Lung (tissue), 12 donors: ENCODE results near the gene ATG2B. TPM values are rescaled to one million over a fixed set of nuclear protein-coding genes. Genes with fewer than 3 reads are reported as not detected.

Experiments
- ATAC-seq: fragments of 200-7000 bp; cut with Tn5 transposase; one replicate; pipeline ENCODE4 v1.9.1; 2020; ENCODE audit warnings: moderate number of reproducible peaks; ENCODE audit not compliant: insufficient read depth, low FRiP score
- DNase-seq, 3 donors: peaks; one replicate each; pipeline ENCODE4 v3.0.0-alpha.2; 2013 to 2017
- H3K27ac ChIP-seq, 2 donors: one replicate each; pipeline ENCODE4 v1.5.1; 2013; ENCODE audit warnings: mild to moderate bottlenecking in 2 of 2, moderate library complexity in 2 of 2, control low read depth in 1 of 2, inconsistent platforms in 1 of 2, low read depth in 1 of 2, low read length in 1 of 2
- H3K27me3 ChIP-seq, 3 donors: one replicate each; pipeline ENCODE4 v1.5.1; 2013; ENCODE audit warnings: low read length in 2 of 3; ENCODE audit not compliant: control insufficient read depth in 3 of 3, insufficient read depth in 3 of 3
- H3K36me3 ChIP-seq, 4 donors: one replicate each; pipeline ENCODE4 v1.5.1; 2013; ENCODE audit warnings: low read length in 4 of 4, mild to moderate bottlenecking in 1 of 4, moderate library complexity in 1 of 4; ENCODE audit not compliant: control insufficient read depth in 4 of 4, insufficient read depth in 4 of 4
- H3K4me1 ChIP-seq, 5 donors: one replicate each; pipeline ENCODE4 v1.5.1; 2013; ENCODE audit warnings: low read length in 5 of 5, mild to moderate bottlenecking in 2 of 5, moderate library complexity in 1 of 5; ENCODE audit not compliant: control insufficient read depth in 5 of 5, insufficient read depth in 5 of 5
- H3K4me3 ChIP-seq: one replicate; pipeline ENCODE4 v1.5.1; 2013; ENCODE audit warnings: mild to moderate bottlenecking, control low read depth, moderate library complexity
- H3K9ac ChIP-seq, 2 donors: one replicate each; pipeline ENCODE4 v1.5.1; 2013; ENCODE audit warnings: low read length in 2 of 2, control low read depth in 1 of 2; ENCODE audit not compliant: insufficient read depth in 1 of 2
- H3K9me3 ChIP-seq, 4 donors: one replicate each; pipeline ENCODE4 v1.5.1; 2013; ENCODE audit warnings: low read length in 3 of 4, mild to moderate bottlenecking in 1 of 4, moderate library complexity in 1 of 4; ENCODE audit not compliant: control insufficient read depth in 4 of 4, insufficient read depth in 3 of 4
- WGBS, 2 donors: extraction: QIAGEN DNeasy Blood & Tissue Kit; methylation state at CpG; one replicate each; pipeline ENCODE4 v1.1.7; 2013; 5-methylcytosine and 5-hydroxymethylcytosine counted together
- polyA plus RNA-seq, 2 donors: library from polyadenylated mRNA; stranded (reverse); fragments of 200-250 nt; gene quantifications; one replicate each; pipeline ENCODE4 v1.2.1, GENCODE V29; 2013
- total RNA-seq, 2 donors: library from RNA; depleted of rRNA in 1 of 2; stranded (reverse); fragments of >200 nt in 1 of 2; gene quantifications; one replicate each; pipeline ENCODE4 v1.2.1, GENCODE V29; 2014 to 2021
- TF ChIP-seq, protein P1 (sequence below): IDR thresholded peaks from 2 replicates; pipeline ENCODE4 v1.5.1; 2012; ENCODE audit warnings: mild to moderate bottlenecking; ENCODE audit errors: control extremely low read depth, extremely low read depth
- donor health status: control.
- donor health status: control.
- donor health status: Bipolar disorder and iron deficiency.
- donor health status: healthy.
- donor health status: DM: yes; HTN: yes; CAD: no.

Gene ATG2B
- total and polyA plus RNA-seq, 4 donors: 3.6 to 64.3 (median 13.2) TPM

DNA sequence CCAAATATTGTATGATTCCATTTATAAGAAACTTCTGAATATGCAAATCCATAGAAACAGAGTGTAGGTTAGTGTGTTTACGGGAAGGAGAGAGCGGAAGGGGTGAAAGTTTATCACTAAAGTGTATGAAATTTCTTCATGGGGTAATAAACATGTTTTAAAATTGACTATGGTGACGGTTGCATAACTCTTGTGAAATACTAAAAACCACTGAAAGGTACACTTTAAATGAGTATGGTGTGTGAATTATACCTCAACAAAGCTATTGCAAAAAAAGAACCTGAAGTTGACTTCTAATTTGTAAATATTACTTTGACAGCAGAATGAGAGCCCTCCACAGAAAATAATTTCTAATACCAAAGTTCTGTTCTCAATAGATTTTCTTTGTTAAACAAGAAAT, 47.1 kb downstream of the ATG2B start:
- Histone ChIP-seq H3K27me3 (no peaks in the 10 kb centered on the region), H3K4me3 (no peak overlapping the region), H3K27ac (no peak overlapping the region), H3K36me3 (peaks cover 6 to 37% (median 32%) of the 10 kb centered on the region in 4 donors), H3K9ac (no peak overlapping the region), H3K9me3 (no peaks in the 10 kb centered on the region), H3K4me1 (no peaks in the 10 kb centered on the region)
- WGBS, 2 donors: 82 to 90% methylated on average over 3 of the region's 3 CpGs
- TF ChIP-seq, protein P1, sequence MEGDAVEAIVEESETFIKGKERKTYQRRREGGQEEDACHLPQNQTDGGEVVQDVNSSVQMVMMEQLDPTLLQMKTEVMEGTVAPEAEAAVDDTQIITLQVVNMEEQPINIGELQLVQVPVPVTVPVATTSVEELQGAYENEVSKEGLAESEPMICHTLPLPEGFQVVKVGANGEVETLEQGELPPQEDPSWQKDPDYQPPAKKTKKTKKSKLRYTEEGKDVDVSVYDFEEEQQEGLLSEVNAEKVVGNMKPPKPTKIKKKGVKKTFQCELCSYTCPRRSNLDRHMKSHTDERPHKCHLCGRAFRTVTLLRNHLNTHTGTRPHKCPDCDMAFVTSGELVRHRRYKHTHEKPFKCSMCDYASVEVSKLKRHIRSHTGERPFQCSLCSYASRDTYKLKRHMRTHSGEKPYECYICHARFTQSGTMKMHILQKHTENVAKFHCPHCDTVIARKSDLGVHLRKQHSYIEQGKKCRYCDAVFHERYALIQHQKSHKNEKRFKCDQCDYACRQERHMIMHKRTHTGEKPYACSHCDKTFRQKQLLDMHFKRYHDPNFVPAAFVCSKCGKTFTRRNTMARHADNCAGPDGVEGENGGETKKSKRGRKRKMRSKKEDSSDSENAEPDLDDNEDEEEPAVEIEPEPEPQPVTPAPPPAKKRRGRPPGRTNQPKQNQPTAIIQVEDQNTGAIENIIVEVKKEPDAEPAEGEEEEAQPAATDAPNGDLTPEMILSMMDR: no peak
- ATAC-seq: no peak
- no peak for DNase-seq

DNA sequence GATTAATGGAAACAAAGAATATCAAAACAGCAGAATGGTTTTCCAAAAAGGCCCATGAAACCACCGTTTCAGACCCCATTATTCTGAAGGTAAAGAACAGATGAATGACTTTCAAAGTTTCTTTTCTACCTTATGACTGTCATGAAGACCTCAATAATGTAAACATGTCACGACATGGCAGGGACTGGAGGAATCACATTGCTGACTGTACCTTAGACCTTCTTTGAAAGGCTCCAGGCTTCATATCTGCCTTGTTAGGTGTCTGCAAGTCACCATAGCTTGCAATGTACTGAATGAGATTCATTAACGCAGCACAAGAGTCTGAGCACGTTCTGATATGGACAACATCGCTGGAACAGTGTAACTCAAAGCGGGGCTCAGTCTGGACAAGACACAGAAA, 52.2 kb downstream of the ATG2B start:
- peaks cover 13 to 40% (median 35%) of the 10 kb centered on the region in 4 donors for H3K36me3 ChIP-seq
- TF ChIP-seq, protein P1: no peak
- no peak overlapping the region for H3K9ac ChIP-seq
- H3K27ac ChIP-seq: no peak overlapping the region
- no peaks in the 10 kb centered on the region for H3K27me3 ChIP-seq
- no peak for ATAC-seq
- H3K4me3 ChIP-seq: no peak overlapping the region
- H3K9me3 ChIP-seq: no peaks in the 10 kb centered on the region
- H3K4me1 ChIP-seq: peaks cover 0 to 10% (median 0%) of the 10 kb centered on the region in 5 donors
- no peak for DNase-seq
- 94 to 96% methylated on average over 6 of the region's 6 CpGs for WGBS, 2 donors

DNA sequence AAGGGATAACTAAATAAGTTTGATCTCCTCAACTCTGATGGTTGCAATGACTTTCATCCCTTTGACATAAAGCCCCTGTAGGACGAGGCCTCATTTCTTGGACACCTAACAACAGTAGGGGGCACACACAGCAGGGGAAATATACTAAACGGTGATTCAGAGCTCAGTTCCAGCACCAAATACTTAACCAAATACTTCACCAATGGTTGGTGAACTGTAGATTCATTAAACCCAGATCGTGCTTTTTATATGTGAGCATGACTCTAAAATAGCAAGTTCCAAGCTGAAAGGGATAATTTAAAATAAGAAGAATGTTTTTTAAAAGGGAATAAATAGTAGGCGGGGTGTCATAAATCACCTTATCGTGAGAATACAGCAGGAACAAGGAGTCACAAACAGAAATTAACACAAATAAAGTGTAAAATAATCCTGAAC, 53.2 kb downstream of the ATG2B start:
- DNase-seq: no peak
- no peak overlapping the region for H3K27ac ChIP-seq

More for the DNA sequence above, 53.2 kb downstream of the ATG2B start:
- 74 to 86% methylated on average over 5 of the region's 5 CpGs for WGBS, 2 donors
- no peaks in the 10 kb centered on the region for H3K27me3 ChIP-seq
- peaks cover 0 to 10% (median 0%) of the 10 kb centered on the region in 5 donors for H3K4me1 ChIP-seq
- H3K36me3 ChIP-seq: peaks cover 15 to 40% (median 29%) of the 10 kb centered on the region in 4 donors
- TF ChIP-seq, protein P1: no peak
- ATAC-seq: no peak
- no peak overlapping the region for H3K9ac ChIP-seq
- H3K4me3 ChIP-seq: no peak overlapping the region
- H3K9me3 ChIP-seq: no peaks in the 10 kb centered on the region
